HCT116 (cell line): Measurements from ENCODE around the gene MYBPC1.

Source experiments
- CEBPB ChIP-seq: IDR thresholded peaks from 2 replicates; pipeline ENCODE4 v1.6.1; 2012; ENCODE audit warnings: low read depth
- POLR2A ChIP-seq: IDR thresholded peaks from 2 replicates; pipeline ENCODE4 v1.7.0; 2011; ENCODE audit warnings: borderline replicate concordance; ENCODE audit not compliant: insufficient read depth, insufficient read length; ENCODE audit errors: extremely low read depth
- REST ChIP-seq: IDR thresholded peaks from 2 replicates; pipeline ENCODE4 v1.6.1; 2012; ENCODE audit warnings: low read depth

DNA sequence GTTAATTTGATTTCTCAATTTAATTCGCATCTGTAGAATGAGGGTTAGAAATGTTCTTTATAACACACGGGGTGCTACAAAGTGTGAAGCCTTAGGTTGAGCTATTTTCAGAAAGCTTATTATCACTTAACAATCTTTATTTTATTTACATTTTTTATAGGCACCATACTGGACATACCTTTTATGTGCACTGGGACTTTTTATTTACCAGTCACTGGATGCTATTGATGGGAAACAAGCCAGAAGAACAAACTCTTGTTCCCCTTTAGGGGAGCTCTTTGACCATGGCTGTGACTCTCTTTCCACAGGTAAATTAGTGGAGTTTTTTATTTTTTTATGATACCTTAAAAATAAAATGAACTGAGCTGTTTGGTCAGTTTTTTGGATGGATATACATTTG is 119.2 kb downstream of the MYBPC1 start:
- TF ChIP-seq POLR2A = no peak
- TF ChIP-seq CEBPB = no peak
- TF ChIP-seq REST = no peak
